ENCODE results near the gene CFAP52. TPM values are rescaled to one million over a fixed set of nuclear protein-coding genes. Genes with fewer than 3 reads are reported as not detected.
"Not testable (repeated sequence)": the region's sequence is repeated elsewhere in the genome, so short reads cannot be mapped to it uniquely, and the experiment has no call there.

The CFAP52 gene
- total RNA-seq, 1 donor from 2014 or later = not detected

- Mint-ChIP-seq H3K4me1 (ENCODE audit: low read depth) (peaks cover 3% of the 10 kb centered on the region), H3K36me3 (ENCODE audit: low read depth) (no peaks in the 10 kb centered on the region), H3K27me3 (ENCODE audit: low read depth) (no peaks in the 10 kb centered on the region), H3K9me3 (ENCODE audit: low read depth) (no peaks in the 10 kb centered on the region), H3K4me3 (ENCODE audit: unreplicated experiment) (no peak overlapping the region), H3K27ac (ENCODE audit: unreplicated experiment) (no peak overlapping the region)
- no peak for TF ChIP-seq CTCF (IDR thresholded peaks at IDR 0.05)
- DNase-seq (ENCODE audit: low spot score) = no peak
Measured at GRCh38 chr17:9557161-9557755, 19.2 kb upstream of the CFAP52 start.

DNA sequence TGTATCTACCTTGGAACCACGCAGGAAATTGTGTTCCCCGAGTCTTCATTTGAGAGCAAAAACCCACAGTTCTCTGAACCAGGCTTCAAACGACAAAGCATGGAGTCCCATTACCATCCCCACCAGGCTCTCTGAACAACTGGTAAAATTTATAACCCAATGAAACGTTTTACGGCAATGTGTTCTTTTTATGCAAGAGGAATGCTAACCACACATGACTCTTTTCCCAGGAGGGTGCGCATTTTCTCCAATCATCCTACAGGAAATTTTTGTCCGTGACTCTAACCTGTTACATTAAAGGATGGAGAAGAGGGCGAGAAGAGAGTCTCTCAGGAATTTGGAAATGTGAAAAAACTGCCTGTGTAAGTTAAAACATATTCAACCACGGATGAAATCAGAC, 18.6 kb upstream of the CFAP52 start:
- no peak overlapping the region for H3K27ac Mint-ChIP-seq (ENCODE audit: unreplicated experiment)
- H3K4me3 Mint-ChIP-seq (ENCODE audit: unreplicated experiment) = no peak overlapping the region
- DNase-seq (ENCODE audit: low spot score) = no peak
- TF ChIP-seq CTCF (IDR thresholded peaks at IDR 0.05) = no peak
- no peaks in the 10 kb centered on the region for H3K9me3 Mint-ChIP-seq (ENCODE audit: low read depth)
- no peaks in the 10 kb centered on the region for H3K27me3 Mint-ChIP-seq (ENCODE audit: low read depth)
- H3K36me3 Mint-ChIP-seq (ENCODE audit: low read depth) = no peaks in the 10 kb centered on the region
- peaks cover 3% of the 10 kb centered on the region for H3K4me1 Mint-ChIP-seq (ENCODE audit: low read depth)

- no peak for TF ChIP-seq CTCF (IDR thresholded peaks at IDR 0.05)
Measured at GRCh38 chr17:9564104-9564503, 12.3 kb upstream of the CFAP52 start.

GRCh38 chr17:9566067-9566466, 10.4 kb upstream of the CFAP52 start:
- TF ChIP-seq CTCF (IDR thresholded peaks at IDR 0.05) = no peak
- H3K27ac Mint-ChIP-seq (ENCODE audit: unreplicated experiment) = no peak overlapping the region
- DNase-seq (ENCODE audit: low spot score) = no peak
- H3K4me1 Mint-ChIP-seq (ENCODE audit: low read depth) = peaks cover 11% of the 10 kb centered on the region
- no peaks in the 10 kb centered on the region for H3K27me3 Mint-ChIP-seq (ENCODE audit: low read depth)
- peaks cover 20% of the 10 kb centered on the region for H3K36me3 Mint-ChIP-seq (ENCODE audit: low read depth)
- no peak overlapping the region for H3K4me3 Mint-ChIP-seq (ENCODE audit: unreplicated experiment)
- no peaks in the 10 kb centered on the region for H3K9me3 Mint-ChIP-seq (ENCODE audit: low read depth)

More at GRCh38 chr17:9564104-9564503, 12.3 kb upstream of the CFAP52 start:
- peaks cover 11% of the 10 kb centered on the region for H3K4me1 Mint-ChIP-seq (ENCODE audit: low read depth)
- no peaks in the 10 kb centered on the region for H3K27me3 Mint-ChIP-seq (ENCODE audit: low read depth)
- H3K9me3 Mint-ChIP-seq (ENCODE audit: low read depth) = no peaks in the 10 kb centered on the region
- no peak overlapping the region for H3K4me3 Mint-ChIP-seq (ENCODE audit: unreplicated experiment)
- no peak for DNase-seq (ENCODE audit: low spot score)
- H3K27ac Mint-ChIP-seq (ENCODE audit: unreplicated experiment) = no peak overlapping the region
- peaks cover 19% of the 10 kb centered on the region for H3K36me3 Mint-ChIP-seq (ENCODE audit: low read depth)

GRCh38 chr17:9566739-9567138, 9.7 kb upstream of the CFAP52 start:
- Mint-ChIP-seq H3K36me3 (ENCODE audit: low read depth) (peaks cover 20% of the 10 kb centered on the region), H3K4me1 (ENCODE audit: low read depth) (peaks cover 11% of the 10 kb centered on the region)
- DNase-seq (ENCODE audit: low spot score); H3K27me3 Mint-ChIP-seq (ENCODE audit: low read depth); H3K27ac Mint-ChIP-seq (ENCODE audit: unreplicated experiment); H3K4me3 Mint-ChIP-seq (ENCODE audit: unreplicated experiment); H3K9me3 Mint-ChIP-seq (ENCODE audit: low read depth): not testable (repeated sequence)

GRCh38 chr17:9568004-9568403, 8.4 kb upstream of the CFAP52 start:
- Mint-ChIP-seq H3K36me3 (ENCODE audit: low read depth) (peaks cover 20% of the 10 kb centered on the region), H3K4me3 (ENCODE audit: unreplicated experiment) (no peak overlapping the region), H3K27ac (ENCODE audit: unreplicated experiment) (no peak overlapping the region), H3K9me3 (ENCODE audit: low read depth) (no peaks in the 10 kb centered on the region), H3K4me1 (ENCODE audit: low read depth) (peaks cover 11% of the 10 kb centered on the region), H3K27me3 (ENCODE audit: low read depth) (no peaks in the 10 kb centered on the region)
- no peak for TF ChIP-seq CTCF (IDR thresholded peaks at IDR 0.05)
- no peak for DNase-seq (ENCODE audit: low spot score)

Measured in chondrocyte (in vitro differentiated cells).